HepG2 (cell line): ENCODE results near the gene NUBPL. TPM values are rescaled to one million over a fixed set of nuclear protein-coding genes. Genes with fewer than 3 reads are reported as not detected.

Source experiments
- E2F2 ChIP-seq: sonication (generic); formaldehyde crosslinking; IDR thresholded peaks from 2 replicates; pipeline ENCODE4 v1.4.0; 2020; ENCODE audit warnings: missing genetic modification reagents, borderline replicate concordance
- GFI1 ChIP-seq: sonication (generic); formaldehyde crosslinking; IDR thresholded peaks from 2 replicates; pipeline ENCODE4 v1.5.0; 2020; ENCODE audit warnings: missing genetic modification reagents, mild to moderate bottlenecking, borderline replicate concordance
- HMGA1 ChIP-seq: sonication (generic); formaldehyde crosslinking; conservative IDR thresholded peaks from 2 replicates; pipeline ENCODE4 v1.4.0; 2020; ENCODE audit warnings: missing genetic modification reagents
- IRF1 ChIP-seq: sonication (generic); formaldehyde crosslinking; IDR thresholded peaks from 2 replicates; pipeline ENCODE4 v1.4.0; 2020; ENCODE audit warnings: low read depth, mild to moderate bottlenecking, missing genetic modification reagents
- LCORL ChIP-seq, 2 experiments: fragments of 450-650 bp in 1 of 2; sonication (generic) in 1 of 2; formaldehyde crosslinking in 1 of 2; IDR thresholded peaks; 2 replicates each; pipeline versions ENCODE4 v1.5.0 to v1.6.1; 2017 to 2020; ENCODE audit warnings: antibody characterized with exemption in 1 of 2, missing genetic modification reagents in 1 of 2
- MAX ChIP-seq: IDR thresholded peaks from 2 replicates; pipeline ENCODE4 v1.6.1; 2012; ENCODE audit warnings: inconsistent platforms
- MTA1 ChIP-seq: sonication (generic); formaldehyde crosslinking; IDR thresholded peaks from 2 replicates; pipeline ENCODE4 v1.4.0; 2020; ENCODE audit warnings: missing genetic modification reagents, mild to moderate bottlenecking, borderline replicate concordance
- MXI1 ChIP-seq: IDR thresholded peaks from 3 replicates; pipeline ENCODE4 v1.6.1; 2012; ENCODE audit warnings: low read depth, low read length, inconsistent platforms, borderline replicate concordance
- NFIB ChIP-seq: sonication (generic); formaldehyde crosslinking; IDR thresholded peaks from 2 replicates; pipeline ENCODE4 v1.9.0; 2021; ENCODE audit warnings: missing genetic modification reagents, mild to moderate bottlenecking, borderline replicate concordance
- NFYC ChIP-seq: IDR thresholded peaks from 2 replicates; pipeline ENCODE4 v1.6.1; 2016; ENCODE audit warnings: missing genetic modification reagents, missing compliant biosample characterization
- RAD21 ChIP-seq: fragments of 450-650 bp; formaldehyde crosslinking; IDR thresholded peaks from 2 replicates; pipeline ENCODE4 v1.5.0; 2020; ENCODE audit warnings: mild to moderate bottlenecking
- REST ChIP-seq, 2 experiments: IDR thresholded peaks; 2 replicates each; pipeline ENCODE4 v1.6.1; 2011 to 2012; ENCODE audit warnings: low read length in 2 of 2, borderline replicate concordance in 1 of 2, low read depth in 1 of 2, mild to moderate bottlenecking in 1 of 2, moderate library complexity in 1 of 2
- SNAPC5 ChIP-seq: sonication (generic); formaldehyde crosslinking; IDR thresholded peaks from 2 replicates; pipeline ENCODE4 v1.8.1; 2023; ENCODE audit warnings: mild to moderate bottlenecking, missing genetic modification reagents, borderline replicate concordance
- SRF ChIP-seq: IDR thresholded peaks from 2 replicates; pipeline ENCODE4 v1.6.1; 2011; ENCODE audit warnings: mild to moderate bottlenecking, low read depth, low read length, moderate library complexity
- TBP ChIP-seq: sonication (generic); formaldehyde crosslinking; IDR thresholded peaks from 2 replicates; pipeline ENCODE4 v1.5.0; 2020; ENCODE audit warnings: missing genetic modification reagents
- TOPORS ChIP-seq: sonication (generic); formaldehyde crosslinking; IDR thresholded peaks from 2 replicates; pipeline ENCODE4 v1.8.0; 2023; ENCODE audit warnings: mild to moderate bottlenecking, missing genetic modification reagents
- TRIM22 ChIP-seq: fragments of 450-650 bp; IDR thresholded peaks from 2 replicates; pipeline ENCODE4 v1.6.1; 2017
- ZEB1 ChIP-seq: IDR thresholded peaks from 2 replicates; pipeline ENCODE4 v1.6.1; 2012; ENCODE audit warnings: mild to moderate bottlenecking, low read depth, inconsistent platforms; ENCODE audit not compliant: insufficient replicate concordance
- ZMYM3 ChIP-seq: sonication (generic); formaldehyde crosslinking; IDR thresholded peaks from 2 replicates; pipeline ENCODE4 v1.5.1; 2020; ENCODE audit warnings: mild to moderate bottlenecking, missing genetic modification reagents
- ZNF138 ChIP-seq: sonication (generic); formaldehyde crosslinking; IDR thresholded peaks from 2 replicates; pipeline ENCODE4 v1.5.0; 2020; ENCODE audit warnings: mild to moderate bottlenecking, low read depth, missing genetic modification reagents
- ZNF253 ChIP-seq: sonication (generic); formaldehyde crosslinking; IDR thresholded peaks from 2 replicates; pipeline ENCODE4 v1.8.0; 2022; ENCODE audit warnings: mild to moderate bottlenecking, missing genetic modification reagents, borderline replicate concordance
- ZNF546 ChIP-seq: sonication (generic); formaldehyde crosslinking; conservative IDR thresholded peaks from 2 replicates; pipeline ENCODE4 v1.8.1; 2023; ENCODE audit warnings: mild to moderate bottlenecking, missing genetic modification reagents
- polyA plus RNA-seq, 8 experiments: library from polyadenylated mRNA; depleted of rRNA in 3 of 8; stranded (reverse) in 7 of 8; unstranded in 1 of 8; fragments of >200 nt; fragmentation: Illumina TruSeq in 4 of 8; extraction: Trizol in 4 of 8; gene quantifications; 2 replicates each; pipeline versions ENCODE4 v1.2.1 to v1.2.3, GENCODE V29; 2011 to 2016; ENCODE audit warnings: low read depth in 4 of 8, missing spikeins in 1 of 8, mixed read lengths in 1 of 8; ENCODE audit not compliant: insufficient read depth in 1 of 8
- total RNA-seq, 5 experiments: library from RNA; depleted of rRNA; stranded (reverse); fragments of >200 nt; fragmentation: Illumina TruSeq; extraction: Trizol; gene quantifications; 2 replicates each; pipeline ENCODE4 v1.2.3, GENCODE V29; 2016; ENCODE audit warnings: low read depth in 1 of 5

Gene NUBPL
- total and polyA plus RNA-seq, 2 of the 13 experiments (the other 11 are each of a cell fraction or from before 2014, with no cell fraction given), result 21.3 to 44.1 TPM

GRCh38 chr14:31717294-31718085 is 156.3 kb downstream of the NUBPL start (continued):
- TF ChIP-seq REST (IDR thresholded peaks at IDR 0.05; ENCODE audit: borderline replicate concordance in 1 of 2, low read depth in 1 of 2, low read length in 2 of 2), result peak in 1 of 2 experiments; percentile 58; a peak in 1 of 4 replicates
- TF ChIP-seq HMGA1 (CRISPR knock-in tag), result no peak
- TF ChIP-seq LCORL (IDR thresholded peaks at IDR 0.05), result no peak
- peak; percentile 88 for TF ChIP-seq LCORL (CRISPR knock-in tag; IDR thresholded peaks at IDR 0.05)
- no peak for TF ChIP-seq E2F2 (CRISPR knock-in tag)
- no peak for TF ChIP-seq NFIB (CRISPR knock-in tag)
- TF ChIP-seq TOPORS (CRISPR knock-in tag), result peak; percentile 91
- no peak for TF ChIP-seq RAD21 (CRISPR knock-in tag)
- no peak for TF ChIP-seq GFI1 (CRISPR knock-in tag)
- peak; percentile 66 for TF ChIP-seq ZMYM3 (CRISPR knock-in tag)
- 0 out of 2 replicates have a peak, but pooled peaks have one; percentile 45 for TF ChIP-seq SRF
- TF ChIP-seq MAX, result peak; percentile 53; the same call in 1 of the 2 replicates
- no peak for TF ChIP-seq ZNF138
- TF ChIP-seq ZEB1, result peak; percentile 88
- TF ChIP-seq ZNF546, result no peak
- TF ChIP-seq SNAPC5 (CRISPR knock-in tag), result peak; percentile 22; the same call in 1 of the 2 replicates
- no peak for TF ChIP-seq TBP
- no peak for TF ChIP-seq ZNF253
- TF ChIP-seq TRIM22, result no peak
- TF ChIP-seq NFYC (CRISPR knock-in tag), result no peak
- TF ChIP-seq IRF1 (CRISPR knock-in tag), result no peak
- peak; percentile 77; the same call in 1 of the 3 replicates for TF ChIP-seq MXI1
- no peak for TF ChIP-seq MTA1 (CRISPR knock-in tag)
